ENCODE results near the gene CSTPP1.
"Not testable (repeated sequence)": the region's sequence is repeated elsewhere in the genome, so short reads cannot be mapped to it uniquely, and the experiment has no call there.

Gene CSTPP1

DNA sequence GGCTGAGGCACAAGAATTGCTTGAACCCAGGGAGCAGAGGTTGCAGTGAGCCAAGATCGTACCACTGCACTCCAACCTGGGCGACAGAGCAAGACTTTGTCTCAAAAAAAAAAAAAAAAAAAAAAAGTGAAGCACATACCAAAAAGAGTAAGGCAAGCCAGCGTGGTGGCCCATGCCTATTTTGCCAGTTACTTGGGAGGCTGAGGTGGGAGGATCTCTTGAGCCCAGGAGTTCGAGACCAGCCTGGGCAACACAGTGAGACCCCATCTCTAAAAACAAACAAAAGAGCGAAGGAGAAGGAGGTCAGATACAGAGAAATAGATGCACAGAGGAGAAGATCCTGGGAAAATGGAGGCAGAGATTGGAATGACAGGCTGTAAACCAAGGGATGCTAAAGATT lies 270.0 kb downstream of the CSTPP1 start:
- not testable (repeated sequence) for DNase-seq (ENCODE audit: low read depth, low spot score)

DNA sequence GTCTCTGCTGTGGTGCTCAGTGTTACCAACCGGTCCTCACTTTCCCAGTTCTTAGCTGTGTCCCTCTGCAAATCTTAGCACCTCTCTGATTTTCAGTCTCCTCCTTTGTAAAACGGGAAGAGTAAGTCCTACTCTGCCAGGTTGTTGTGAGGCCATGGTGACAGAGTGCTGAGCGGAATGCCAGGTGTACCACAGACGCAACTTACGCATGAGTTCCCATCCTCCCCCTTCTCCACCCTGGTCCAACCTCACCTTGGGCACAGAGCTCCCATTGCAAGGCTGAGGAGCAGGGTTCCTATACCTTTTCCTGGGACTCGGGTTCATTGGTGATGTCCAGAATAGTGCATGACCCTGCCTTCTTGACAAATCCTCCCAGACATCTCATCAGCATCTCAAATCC lies 270.9 kb downstream of the CSTPP1 start:
- no peak for DNase-seq (ENCODE audit: low read depth, low spot score)

DNA sequence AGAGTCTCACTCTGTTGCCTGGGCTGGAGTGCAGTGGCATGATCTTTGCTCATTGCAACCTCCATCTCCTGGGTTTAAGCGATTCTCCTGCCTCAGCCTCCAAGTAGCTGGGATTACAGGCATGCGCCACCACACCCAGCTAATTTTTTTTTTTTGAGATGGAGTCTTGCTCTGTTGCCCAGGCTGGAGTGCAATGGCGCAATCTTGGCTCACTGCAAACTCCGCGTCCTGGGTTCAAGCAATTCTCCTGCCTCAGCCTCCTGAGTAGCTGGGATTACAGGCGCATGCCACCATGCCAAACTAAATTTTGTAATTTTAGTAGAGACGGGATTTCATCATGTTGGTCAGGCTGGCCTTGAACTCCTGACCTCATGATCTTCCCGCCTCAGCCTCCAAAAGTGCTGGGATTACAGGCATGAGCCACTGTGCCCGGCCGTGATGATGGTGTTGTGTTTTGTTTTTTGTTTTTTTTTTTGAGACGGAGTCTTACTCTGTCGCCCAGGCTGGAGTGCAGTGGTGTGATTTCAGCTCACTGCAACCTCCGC lies 271.5 kb downstream of the CSTPP1 start:
- not testable (repeated sequence) for DNase-seq (ENCODE audit: low read depth, low spot score)

DNA sequence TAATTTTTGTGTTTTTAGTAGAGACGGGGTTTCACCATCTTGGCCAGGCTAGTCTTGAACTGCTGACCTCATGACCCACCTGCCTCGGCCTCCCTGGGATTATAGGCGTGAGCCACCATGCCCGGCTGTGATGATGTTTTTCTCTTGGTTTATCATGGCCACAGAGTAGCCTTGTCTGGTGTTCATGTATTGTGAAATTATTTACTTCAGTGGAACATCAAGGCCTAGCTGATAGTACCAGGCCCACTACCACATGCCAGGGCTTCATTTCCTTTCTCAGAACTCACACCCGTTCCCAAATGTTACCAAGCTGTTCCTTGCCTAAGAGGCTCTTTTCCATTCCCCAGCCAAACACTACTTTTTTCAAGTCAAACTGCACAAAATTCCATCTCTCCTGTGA lies 272.1 kb downstream of the CSTPP1 start:
- no peak for DNase-seq (ENCODE audit: low read depth, low spot score)

All from activated naive CD8-positive, alpha-beta T cell treated with anti-CD3 and anti-CD28 coated beads, Interleukin-2, amount 50 U/mL, for 16 hours (primary cell).